HG03108 (cell line): ENCODE measurements around the gene MYT1.
A peak's percentile ranks its signal among the peaks of the same experiment; 100 is the strongest.
"Not testable (repeated sequence)": the region's sequence is repeated elsewhere in the genome, so short reads cannot be mapped to it uniquely, and the experiment has no call there.

ENCODE experiments used
- ATAC-seq: cut with Tn5 transposase; IDR thresholded peaks from one replicate; pipeline ENCODE4 v1.9.1; 2021; ENCODE audit warnings: moderate library complexity; ENCODE audit not compliant: unreplicated experiment

The MYT1 gene

GRCh38 chr20:64260239-64260638, 96.0 kb downstream of the MYT1 start:
- no peak for ATAC-seq

GRCh38 chr20:64261138-64261537, 96.9 kb downstream of the MYT1 start:
- no peak for ATAC-seq

GRCh38 chr20:64264091-64264490, 99.8 kb downstream of the MYT1 start:
- ATAC-seq, result no peak

- no peak for ATAC-seq
These were observed 100.9 kb downstream of the MYT1 start for GRCh38 chr20:64265201-64265600.

GRCh38 chr20:64266988-64267387, 102.7 kb downstream of the MYT1 start:
- no peak for ATAC-seq

- ATAC-seq, result no peak
These were observed 103.9 kb downstream of the MYT1 start for GRCh38 chr20:64268174-64268573.

- ATAC-seq, result no peak
These were observed 105.6 kb downstream of the MYT1 start for GRCh38 chr20:64269604-64270411.

GRCh38 chr20:64271636-64272035, 107.4 kb downstream of the MYT1 start:
- ATAC-seq, result no peak

- no peak for ATAC-seq
These were observed 108.9 kb downstream of the MYT1 start for GRCh38 chr20:64273109-64273508.

GRCh38 chr20:64276817-64277216, 112.6 kb downstream of the MYT1 start:
- ATAC-seq, result no peak

- ATAC-seq, result no peak
These were observed 113.5 kb downstream of the MYT1 start for GRCh38 chr20:64277571-64278316.

- no peak for ATAC-seq
These were observed 114.0 kb downstream of the MYT1 start for GRCh38 chr20:64278317-64278681.

- ATAC-seq, result no peak
These were observed 115.7 kb downstream of the MYT1 start for GRCh38 chr20:64279826-64280459.

- ATAC-seq, result no peak
These were observed 116.2 kb downstream of the MYT1 start for GRCh38 chr20:64280460-64280843.

GRCh38 chr20:64283646-64284045, 119.4 kb downstream of the MYT1 start:
- no peak for ATAC-seq

GRCh38 chr20:64285579-64286446, 121.6 kb downstream of the MYT1 start:
- ATAC-seq, result peak; percentile 93

GRCh38 chr20:64286447-64287263, 122.4 kb downstream of the MYT1 start:
- not testable (repeated sequence) for ATAC-seq

- not testable (repeated sequence) for ATAC-seq
These were observed 123.0 kb downstream of the MYT1 start for GRCh38 chr20:64287264-64287590.
